Neural cell (in vitro differentiated cells): ENCODE results near the gene OTOP3. TPM values are rescaled to one million over a fixed set of nuclear protein-coding genes. Genes with fewer than 3 reads are reported as not detected.

Experiments used
- H2AFZ ChIP-seq: fragments of 200-600, 300-800 bp; sonication (generic), shearing (Covaris generic); 2 replicates; pipeline ENCODE4 v1.6.0; 2014; ENCODE audit warnings: low read depth, mild to moderate bottlenecking, antibody characterized with exemption, low read length, moderate library complexity
- H3F3A ChIP-seq: fragments of 200-600 bp; shearing (Covaris generic); 2 replicates; pipeline ENCODE4 v1.6.1; 2016; ENCODE audit warnings: mild to moderate bottlenecking, moderate library complexity, mixed read lengths, antibody characterized with exemption, low read length; ENCODE audit not compliant: insufficient read depth, poor library complexity, severe bottlenecking
- H3K27ac ChIP-seq: fragments of 200-600, 300-800 bp; sonication (generic), shearing (Covaris generic); 2 replicates; pipeline ENCODE4 v1.5.1; 2014; ENCODE audit warnings: mild to moderate bottlenecking, low read length, moderate library complexity
- H3K27me3 ChIP-seq: fragments of 300-800, 200-600 bp; sonication (generic), shearing (Covaris generic); 2 replicates; pipeline ENCODE4 v1.6.0; 2014; ENCODE audit warnings: mild to moderate bottlenecking, low read depth, low read length, moderate library complexity; ENCODE audit not compliant: insufficient read depth
- H3K36me3 ChIP-seq: fragments of 300-800, 200-600 bp; sonication (generic), shearing (Covaris generic); 2 replicates; pipeline ENCODE4 v1.5.1; 2014; ENCODE audit warnings: mild to moderate bottlenecking, antibody characterized with exemption, low read length, moderate library complexity; ENCODE audit not compliant: insufficient read depth
- H3K4me2 ChIP-seq: fragments of 300-800, 200-600 bp; sonication (generic), shearing (Covaris generic); 2 replicates; pipeline ENCODE4 v1.6.0; 2014; ENCODE audit warnings: mild to moderate bottlenecking, low read length
- H3K4me3 ChIP-seq: fragments of 300-800, 200-600 bp; sonication (generic), shearing (Covaris generic); 2 replicates; pipeline ENCODE4 v1.5.1; 2014; ENCODE audit warnings: mild to moderate bottlenecking, low read length, moderate library complexity
- H3K79me2 ChIP-seq: fragments of 200-600 bp; shearing (Covaris generic); replicated peaks from 2 replicates; pipeline ENCODE4 v1.6.0; 2014; ENCODE audit warnings: mild to moderate bottlenecking, low read length, moderate library complexity; ENCODE audit not compliant: insufficient read depth
- H3K9ac ChIP-seq: fragments of 300-800, 200-600 bp; sonication (generic), shearing (Covaris generic); 2 replicates; pipeline ENCODE4 v1.6.1; 2016; ENCODE audit warnings: mild to moderate bottlenecking, low read length, mixed read lengths
- H3K9me2 ChIP-seq: fragments of 200-600 bp; shearing (Covaris generic); 2 replicates; pipeline ENCODE4 v1.6.1; 2016; ENCODE audit warnings: mild to moderate bottlenecking, low read length, mixed read lengths; ENCODE audit not compliant: insufficient read depth
- H3K9me3 ChIP-seq: fragments of 200-600, 300-800 bp; sonication (generic), shearing (Covaris generic); 2 replicates; pipeline ENCODE4 v1.6.1; 2016; ENCODE audit warnings: mild to moderate bottlenecking, mixed run types, low read length, moderate library complexity, mixed read lengths
- H4K20me1 ChIP-seq: fragments of 200-600 bp; shearing (Covaris generic); 2 replicates; pipeline ENCODE4 v1.6.1; 2016; ENCODE audit warnings: mild to moderate bottlenecking, mixed run types; ENCODE audit not compliant: insufficient read depth
- EP300 ChIP-seq: fragments of 450-650 bp; conservative IDR thresholded peaks from 2 replicates; pipeline ENCODE4 v1.6.1; 2014; ENCODE audit warnings: antibody characterized with exemption, mild to moderate bottlenecking, moderate library complexity; ENCODE audit not compliant: poor library complexity, severe bottlenecking
- EZH2 ChIP-seq: fragments of 200-600, 300-800 bp; shearing (Covaris generic), sonication (generic); IDR thresholded peaks from 2 replicates; pipeline ENCODE4 v1.6.1; 2014; ENCODE audit warnings: antibody characterized with exemption, low read length, borderline replicate concordance, mild to moderate bottlenecking; ENCODE audit not compliant: insufficient read depth, poor library complexity, severe bottlenecking
- MXI1 ChIP-seq: fragments of 450-650 bp; conservative IDR thresholded peaks from 2 replicates; pipeline ENCODE4 v1.6.1; 2014; ENCODE audit warnings: antibody characterized with exemption, mild to moderate bottlenecking; ENCODE audit not compliant: poor library complexity, severe bottlenecking
- POLR2AphosphoS5 ChIP-seq: IDR thresholded peaks from 2 replicates; pipeline ENCODE4 v1.6.1; 2012
- RAD21 ChIP-seq: fragments of 450-650 bp; conservative IDR thresholded peaks from 2 replicates; pipeline ENCODE4 v1.6.1; 2014; ENCODE audit warnings: antibody characterized with exemption, mild to moderate bottlenecking, moderate library complexity
- SMC3 ChIP-seq: fragments of 450-650 bp; conservative IDR thresholded peaks from 2 replicates; pipeline ENCODE4 v1.6.1; 2014; ENCODE audit warnings: antibody characterized with exemption, mild to moderate bottlenecking, moderate library complexity; ENCODE audit not compliant: poor library complexity
- TAF1 ChIP-seq: IDR thresholded peaks from 2 replicates; pipeline ENCODE4 v1.6.1; 2012; ENCODE audit warnings: low read depth
- polyA plus RNA-seq: library from polyadenylated mRNA; depleted of rRNA; stranded (reverse); fragments of >200 nt; gene quantifications from 2 replicates; pipeline ENCODE4 v1.2.3, GENCODE V29; 2014
- TF ChIP-seq, protein P1 (sequence below): fragments of 450-650 bp; IDR thresholded peaks from 2 replicates; pipeline ENCODE4 v1.5.1; 2014; ENCODE audit warnings: antibody characterized with exemption, mild to moderate bottlenecking, moderate library complexity; ENCODE audit not compliant: poor library complexity, severe bottlenecking
- TF ChIP-seq, protein P2 (sequence below): IDR thresholded peaks from 2 replicates; pipeline ENCODE4 v1.6.1; 2012; ENCODE audit warnings: borderline replicate concordance

OTOP3 gene
- polyA plus RNA-seq, 1 donor from 2014 or later = not detected

DNA sequence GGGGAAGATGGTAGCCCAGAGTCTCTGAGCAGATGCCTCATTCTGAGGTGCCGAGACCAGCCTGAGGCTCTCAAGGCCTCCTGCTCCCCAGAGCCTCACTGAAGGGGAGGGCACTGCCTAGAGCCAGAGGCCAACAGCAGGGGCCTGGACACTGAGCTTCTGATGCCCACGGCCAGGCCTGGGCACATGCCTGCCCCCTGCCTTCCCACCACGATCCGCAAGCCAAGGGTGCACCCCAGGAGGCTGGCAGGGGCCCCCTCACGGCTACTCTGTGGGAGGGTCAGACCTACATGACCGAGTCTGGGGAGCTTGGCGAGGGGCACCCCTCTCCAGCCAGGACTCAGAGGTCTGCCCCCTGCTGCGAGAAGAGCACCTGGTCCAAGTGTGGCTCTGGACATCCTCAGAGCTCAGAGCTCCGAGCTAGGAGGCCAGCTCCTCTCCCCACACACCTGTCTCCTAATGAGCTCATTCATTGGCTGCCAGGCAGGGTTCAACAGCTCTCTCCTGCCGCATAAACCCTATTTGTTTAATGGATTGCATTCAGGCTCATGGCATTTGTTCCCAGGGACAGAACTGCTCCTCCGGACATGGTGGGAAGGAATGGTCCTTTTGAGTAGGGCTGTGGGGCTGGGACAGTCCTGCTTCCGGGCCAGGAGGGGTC is 13.9 kb downstream of the OTOP3 start:
- Histone ChIP-seq H3K4me2 (no peak overlapping the region), H3F3A (no peaks in the 10 kb centered on the region), H3K79me2 (no peaks in the 10 kb centered on the region), H3K9me3 (no peaks in the 10 kb centered on the region), H3K27ac (no peak overlapping the region), H2AFZ (no peak overlapping the region), H3K36me3 (no peaks in the 10 kb centered on the region), H3K9ac (no peak overlapping the region), H3K27me3 (peaks cover 4% of the 10 kb centered on the region), H4K20me1 (no peaks in the 10 kb centered on the region), H3K9me2 (no peaks in the 10 kb centered on the region), H3K4me3 (no peak overlapping the region)
- TF ChIP-seq, protein P1, sequence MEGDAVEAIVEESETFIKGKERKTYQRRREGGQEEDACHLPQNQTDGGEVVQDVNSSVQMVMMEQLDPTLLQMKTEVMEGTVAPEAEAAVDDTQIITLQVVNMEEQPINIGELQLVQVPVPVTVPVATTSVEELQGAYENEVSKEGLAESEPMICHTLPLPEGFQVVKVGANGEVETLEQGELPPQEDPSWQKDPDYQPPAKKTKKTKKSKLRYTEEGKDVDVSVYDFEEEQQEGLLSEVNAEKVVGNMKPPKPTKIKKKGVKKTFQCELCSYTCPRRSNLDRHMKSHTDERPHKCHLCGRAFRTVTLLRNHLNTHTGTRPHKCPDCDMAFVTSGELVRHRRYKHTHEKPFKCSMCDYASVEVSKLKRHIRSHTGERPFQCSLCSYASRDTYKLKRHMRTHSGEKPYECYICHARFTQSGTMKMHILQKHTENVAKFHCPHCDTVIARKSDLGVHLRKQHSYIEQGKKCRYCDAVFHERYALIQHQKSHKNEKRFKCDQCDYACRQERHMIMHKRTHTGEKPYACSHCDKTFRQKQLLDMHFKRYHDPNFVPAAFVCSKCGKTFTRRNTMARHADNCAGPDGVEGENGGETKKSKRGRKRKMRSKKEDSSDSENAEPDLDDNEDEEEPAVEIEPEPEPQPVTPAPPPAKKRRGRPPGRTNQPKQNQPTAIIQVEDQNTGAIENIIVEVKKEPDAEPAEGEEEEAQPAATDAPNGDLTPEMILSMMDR = no peak
- TF ChIP-seq POLR2AphosphoS5 (no peak), SMC3 (no peak)
- TF ChIP-seq, protein P2, sequence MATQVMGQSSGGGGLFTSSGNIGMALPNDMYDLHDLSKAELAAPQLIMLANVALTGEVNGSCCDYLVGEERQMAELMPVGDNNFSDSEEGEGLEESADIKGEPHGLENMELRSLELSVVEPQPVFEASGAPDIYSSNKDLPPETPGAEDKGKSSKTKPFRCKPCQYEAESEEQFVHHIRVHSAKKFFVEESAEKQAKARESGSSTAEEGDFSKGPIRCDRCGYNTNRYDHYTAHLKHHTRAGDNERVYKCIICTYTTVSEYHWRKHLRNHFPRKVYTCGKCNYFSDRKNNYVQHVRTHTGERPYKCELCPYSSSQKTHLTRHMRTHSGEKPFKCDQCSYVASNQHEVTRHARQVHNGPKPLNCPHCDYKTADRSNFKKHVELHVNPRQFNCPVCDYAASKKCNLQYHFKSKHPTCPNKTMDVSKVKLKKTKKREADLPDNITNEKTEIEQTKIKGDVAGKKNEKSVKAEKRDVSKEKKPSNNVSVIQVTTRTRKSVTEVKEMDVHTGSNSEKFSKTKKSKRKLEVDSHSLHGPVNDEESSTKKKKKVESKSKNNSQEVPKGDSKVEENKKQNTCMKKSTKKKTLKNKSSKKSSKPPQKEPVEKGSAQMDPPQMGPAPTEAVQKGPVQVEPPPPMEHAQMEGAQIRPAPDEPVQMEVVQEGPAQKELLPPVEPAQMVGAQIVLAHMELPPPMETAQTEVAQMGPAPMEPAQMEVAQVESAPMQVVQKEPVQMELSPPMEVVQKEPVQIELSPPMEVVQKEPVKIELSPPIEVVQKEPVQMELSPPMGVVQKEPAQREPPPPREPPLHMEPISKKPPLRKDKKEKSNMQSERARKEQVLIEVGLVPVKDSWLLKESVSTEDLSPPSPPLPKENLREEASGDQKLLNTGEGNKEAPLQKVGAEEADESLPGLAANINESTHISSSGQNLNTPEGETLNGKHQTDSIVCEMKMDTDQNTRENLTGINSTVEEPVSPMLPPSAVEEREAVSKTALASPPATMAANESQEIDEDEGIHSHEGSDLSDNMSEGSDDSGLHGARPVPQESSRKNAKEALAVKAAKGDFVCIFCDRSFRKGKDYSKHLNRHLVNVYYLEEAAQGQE = no peak

DNA sequence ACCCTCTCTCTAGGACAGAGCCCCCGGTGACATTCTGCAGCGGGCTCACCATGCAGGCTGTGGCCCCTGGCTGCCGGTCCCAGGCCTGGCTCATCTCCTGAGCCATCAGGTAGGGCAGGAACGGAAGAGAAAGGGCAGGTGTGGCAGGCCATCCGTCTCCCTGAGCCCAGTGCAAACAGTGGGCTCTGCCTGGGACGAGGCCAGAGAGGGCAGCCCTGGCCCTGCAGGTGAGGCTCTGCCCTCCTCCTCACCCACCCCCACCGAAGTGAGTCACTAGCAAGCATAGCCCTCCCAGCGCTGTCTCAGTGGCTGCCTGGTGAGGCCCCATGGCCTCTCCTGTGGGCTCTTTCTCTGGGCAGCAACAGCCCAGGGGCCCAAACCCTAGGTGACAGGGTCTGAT is 14.5 kb downstream of the OTOP3 start:
- no peaks in the 10 kb centered on the region for H3K36me3 ChIP-seq
- no peaks in the 10 kb centered on the region for H3K79me2 ChIP-seq
- no peaks in the 10 kb centered on the region for H3K9me2 ChIP-seq
- H3K27me3 ChIP-seq = peaks cover 2% of the 10 kb centered on the region
- no peak overlapping the region for H2AFZ ChIP-seq
- no peaks in the 10 kb centered on the region for H3K9me3 ChIP-seq
- no peak overlapping the region for H3K4me2 ChIP-seq
- TF ChIP-seq, protein P1 = no peak
- TF ChIP-seq SMC3 (no peak), POLR2AphosphoS5 (no peak), EP300 (no peak), RAD21 (no peak), MXI1 (no peak), TAF1 (no peak), EZH2 (no peak)
- TF ChIP-seq, protein P2 = no peak
- no peak overlapping the region for H3K27ac ChIP-seq
- no peaks in the 10 kb centered on the region for H4K20me1 ChIP-seq
- no peaks in the 10 kb centered on the region for H3F3A ChIP-seq
- H3K9ac ChIP-seq = no peak overlapping the region
- no peak overlapping the region for H3K4me3 ChIP-seq
